ENCODE data around the gene FAM3D. TPM values are rescaled to one million over a fixed set of nuclear protein-coding genes. Genes with fewer than 3 reads are reported as not detected.

Gene FAM3D
- total RNA-seq, 1 experiment from 2014 or later, result not detected

- CTCF ChIA-PET, result no interaction called here
- no peaks in the 10 kb centered on the region for H3K36me3 ChIP-seq (ENCODE audit: insufficient read depth, low read length, poor library complexity, severe bottlenecking)
- no TSS peak for BruUV-seq (replicated peaks)
- no peaks in the 10 kb centered on the region for H3K9me3 ChIP-seq (ENCODE audit: low read depth, low read length, poor library complexity, severe bottlenecking)
- DNase-seq (ENCODE audit: low spot score), result no peak
- peaks cover 4% of the 10 kb centered on the region for H3K27me3 ChIP-seq (replicated peaks; ENCODE audit: insufficient read depth, low read depth, low read length, poor library complexity)
- no peaks in the 10 kb centered on the region for H3K4me1 ChIP-seq (ENCODE audit: insufficient read depth, low read length, poor library complexity, severe bottlenecking)
- no peak overlapping the region for H3K27ac ChIP-seq (ENCODE audit: low read depth, low read length, poor library complexity, severe bottlenecking)
- H3K4me3 ChIP-seq (ENCODE audit: low read depth, low read length, poor library complexity, severe bottlenecking), result no peak overlapping the region
- POLR2A ChIA-PET (ENCODE audit: low non-redundant PET), result no interaction called here
- intact Hi-C loops (cut with micrococcal nuclease; ENCODE audit: unreplicated experiment), result no loop called here
- TF ChIP-seq CTCF (conservative IDR thresholded peaks at IDR 0.05; ENCODE audit: low read depth, low read length) (no peak), EZH2 (IDR thresholded peaks at IDR 0.05; ENCODE audit: borderline replicate concordance, low read depth, low read length, poor library complexity, severe bottlenecking) (no peak)
These were observed 8.9 kb downstream of the FAM3D start for GRCh38 chr3:58657571-58658141.

DNA sequence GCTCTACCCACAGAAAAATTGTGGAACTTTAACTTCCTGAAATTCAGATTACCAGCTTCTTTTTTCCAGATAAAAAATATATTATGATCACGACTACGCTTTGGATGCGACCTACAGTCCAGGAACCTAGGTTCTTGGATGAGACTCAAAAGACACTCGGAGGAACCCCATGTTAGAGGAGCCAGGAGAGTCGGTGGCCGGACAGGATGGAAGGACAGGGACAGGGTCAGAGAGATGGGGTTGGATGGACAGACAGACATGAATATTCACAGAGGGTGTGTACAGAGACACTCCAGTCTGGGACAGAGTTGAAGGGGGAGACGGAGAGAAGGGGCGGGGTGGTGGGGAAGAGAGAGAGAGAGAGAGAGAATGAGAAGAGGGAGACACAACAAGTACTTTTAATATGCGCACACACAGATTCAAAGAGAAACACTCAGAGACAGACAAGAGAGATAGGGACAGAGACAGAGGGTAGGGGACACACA lies 9.5 kb downstream of the FAM3D start:
- no TSS peak for BruUV-seq (replicated peaks)
- Histone ChIP-seq H3K4me1 (ENCODE audit: insufficient read depth, low read length, poor library complexity, severe bottlenecking) (no peaks in the 10 kb centered on the region), H3K27ac (ENCODE audit: low read depth, low read length, poor library complexity, severe bottlenecking) (no peak overlapping the region), H3K27me3 (replicated peaks; ENCODE audit: insufficient read depth, low read depth, low read length, poor library complexity) (peaks cover 4% of the 10 kb centered on the region), H3K4me3 (ENCODE audit: low read depth, low read length, poor library complexity, severe bottlenecking) (no peak overlapping the region), H3K9me3 (ENCODE audit: low read depth, low read length, poor library complexity, severe bottlenecking) (no peaks in the 10 kb centered on the region), H3K36me3 (ENCODE audit: insufficient read depth, low read length, poor library complexity, severe bottlenecking) (no peaks in the 10 kb centered on the region)
- TF ChIP-seq EZH2 (IDR thresholded peaks at IDR 0.05; ENCODE audit: borderline replicate concordance, low read depth, low read length, poor library complexity, severe bottlenecking) (no peak), CTCF (conservative IDR thresholded peaks at IDR 0.05; ENCODE audit: low read depth, low read length) (no peak)
- CTCF ChIA-PET, result no interaction called here
- no peak for DNase-seq (ENCODE audit: low spot score)
- intact Hi-C loops (cut with micrococcal nuclease; ENCODE audit: unreplicated experiment), result no loop called here
- POLR2A ChIA-PET (ENCODE audit: low non-redundant PET), result no interaction called here

DNA sequence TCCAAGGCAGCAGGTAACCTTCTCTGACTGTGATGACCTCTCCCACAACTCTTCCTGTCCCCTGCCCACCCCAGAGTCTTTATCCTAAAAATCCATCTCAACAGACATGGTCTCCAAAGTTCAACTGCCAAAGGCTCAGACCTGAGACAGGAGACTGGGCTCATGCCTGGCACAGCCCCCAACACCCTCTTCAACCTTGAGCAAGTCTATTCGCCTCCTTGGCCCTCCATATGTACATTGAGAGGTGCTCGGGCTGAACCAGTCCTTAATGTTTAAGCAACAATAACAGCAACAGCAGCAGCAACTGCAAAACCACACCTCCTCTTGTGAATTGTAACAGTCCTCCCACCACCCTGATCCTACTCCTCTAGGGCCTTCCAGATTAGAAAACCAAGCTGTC lies 9.9 kb downstream of the FAM3D start:
- no peaks in the 10 kb centered on the region for H3K9me3 ChIP-seq (ENCODE audit: low read depth, low read length, poor library complexity, severe bottlenecking)
- no TSS peak for BruUV-seq (replicated peaks)
- POLR2A ChIA-PET (ENCODE audit: low non-redundant PET), result no interaction called here
- CTCF ChIA-PET, result no interaction called here
- H3K36me3 ChIP-seq (ENCODE audit: insufficient read depth, low read length, poor library complexity, severe bottlenecking), result no peaks in the 10 kb centered on the region
- DNase-seq (ENCODE audit: low spot score), result no peak
- TF ChIP-seq CTCF (conservative IDR thresholded peaks at IDR 0.05; ENCODE audit: low read depth, low read length) (no peak), EZH2 (IDR thresholded peaks at IDR 0.05; ENCODE audit: borderline replicate concordance, low read depth, low read length, poor library complexity, severe bottlenecking) (no peak)
- no peak overlapping the region for H3K4me3 ChIP-seq (ENCODE audit: low read depth, low read length, poor library complexity, severe bottlenecking)
- H3K27ac ChIP-seq (ENCODE audit: low read depth, low read length, poor library complexity, severe bottlenecking), result no peak overlapping the region
- H3K27me3 ChIP-seq (replicated peaks; ENCODE audit: insufficient read depth, low read depth, low read length, poor library complexity), result peaks cover 4% of the 10 kb centered on the region
- no peaks in the 10 kb centered on the region for H3K4me1 ChIP-seq (ENCODE audit: insufficient read depth, low read length, poor library complexity, severe bottlenecking)
- intact Hi-C loops (cut with micrococcal nuclease; ENCODE audit: unreplicated experiment), result no loop called here
